DOHH2 (cell line): ENCODE measurements around the gene PPFIA1.

Experiments
- H3F3A ChIP-seq: fragments of 200-600 bp; sonication (generic), shearing (Covaris generic); 2 replicates; pipeline ENCODE4 v1.6.0; 2016; ENCODE audit warnings: antibody characterized with exemption, mild to moderate bottlenecking; ENCODE audit not compliant: control insufficient read depth, insufficient read depth
- H3K27ac ChIP-seq: fragments of 200-600 bp; sonication (generic); 2 replicates; pipeline ENCODE4 v1.5.1; 2014; ENCODE audit warnings: low read depth, mild to moderate bottlenecking, low read length, moderate library complexity
- H3K27me3 ChIP-seq: fragments of 200-600 bp; sonication (generic); 2 replicates; pipeline ENCODE4 v1.6.1; 2014; ENCODE audit warnings: mild to moderate bottlenecking, low read length, mixed read lengths; ENCODE audit not compliant: control insufficient read depth
- H3K36me3 ChIP-seq: fragments of 200-600 bp; sonication (generic); 2 replicates; pipeline ENCODE4 v1.6.1; 2014; ENCODE audit warnings: mild to moderate bottlenecking, low read length, moderate library complexity, mixed read lengths; ENCODE audit not compliant: control insufficient read depth
- H3K4me1 ChIP-seq: fragments of 200-600 bp; sonication (generic); 2 replicates; pipeline ENCODE4 v1.6.1; 2014; ENCODE audit warnings: mild to moderate bottlenecking, low read length, mixed read lengths; ENCODE audit not compliant: control insufficient read depth
- H3K4me2 ChIP-seq: fragments of 200-600 bp; sonication (generic); 2 replicates; pipeline ENCODE4 v1.6.0; 2014; ENCODE audit warnings: mild to moderate bottlenecking, low read length, moderate library complexity
- H3K4me3 ChIP-seq: fragments of 200-600 bp; sonication (generic); 2 replicates; pipeline ENCODE4 v1.5.1; 2014; ENCODE audit warnings: mild to moderate bottlenecking, low read length, mixed read lengths
- H3K79me2 ChIP-seq: fragments of 200-600 bp; sonication (generic); 2 replicates; pipeline ENCODE4 v1.6.1; 2014; ENCODE audit warnings: mild to moderate bottlenecking, low read length, mixed read lengths; ENCODE audit not compliant: control insufficient read depth
- H3K9me2 ChIP-seq: fragments of 200-600 bp; sonication (generic); replicated peaks from 2 replicates; pipeline ENCODE4 v1.6.1; 2014; ENCODE audit warnings: mild to moderate bottlenecking, low read length, mixed read lengths; ENCODE audit not compliant: control insufficient read depth
- H3K9me3 ChIP-seq: fragments of 200-600 bp; sonication (generic); 2 replicates; pipeline ENCODE4 v1.6.1; 2014; ENCODE audit warnings: antibody characterized with exemption, low read length, mixed read lengths; ENCODE audit not compliant: control insufficient read depth, insufficient read depth
- H4K20me1 ChIP-seq: fragments of 200-600 bp; sonication (generic); 2 replicates; pipeline ENCODE4 v1.6.0; 2014; ENCODE audit warnings: low read depth, mild to moderate bottlenecking, antibody characterized with exemption, low read length, moderate library complexity; ENCODE audit not compliant: control insufficient read depth, insufficient read depth
- EZH2phosphoT487 ChIP-seq: fragments of 200-600 bp; sonication (generic); IDR thresholded peaks from 2 replicates; pipeline ENCODE4 v1.6.1; 2017; ENCODE audit warnings: borderline replicate concordance, mild to moderate bottlenecking, antibody characterized with exemption, low read length, moderate library complexity, mixed read lengths
- TF ChIP-seq, protein P1 (sequence below): fragments of 200-600 bp; sonication (generic); IDR thresholded peaks from one replicate; pipeline ENCODE4 v1.5.1; 2014; ENCODE audit warnings: antibody characterized with exemption, mild to moderate bottlenecking, low read depth, low read length; ENCODE audit not compliant: poor library complexity, severe bottlenecking

PPFIA1 gene

DNA sequence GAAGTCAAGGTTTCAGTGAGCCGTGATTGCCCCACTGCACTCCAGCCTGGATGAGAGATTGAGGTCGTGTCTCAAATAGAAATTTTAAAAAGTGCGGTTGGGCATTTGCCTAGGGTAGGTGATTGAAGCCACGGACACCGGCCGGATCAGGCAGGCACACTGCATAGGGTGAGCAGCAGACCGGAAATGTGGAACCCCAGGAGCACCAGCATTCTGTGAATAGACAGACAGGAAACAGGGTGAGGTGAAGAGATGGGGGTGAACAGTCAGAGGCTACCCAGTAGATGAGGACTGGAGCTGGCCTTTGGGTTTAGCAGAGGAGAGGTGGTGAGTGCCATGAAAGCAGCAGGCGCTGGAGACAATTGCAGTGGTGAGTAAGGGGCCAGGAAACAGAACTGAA is 43.5 kb downstream of the PPFIA1 start:
- Histone ChIP-seq H3K36me3 (peaks cover 3% of the 10 kb centered on the region; the same call in 1 of the 2 replicates), H3K27me3 (no peaks in the 10 kb centered on the region), H3K9me2 (no peaks in the 10 kb centered on the region), H3K4me3 (no peak overlapping the region), H3K4me1 (peaks cover 4% of the 10 kb centered on the region; the same call in 1 of the 2 replicates), H3K79me2 (peaks cover 5% of the 10 kb centered on the region; the same call in 1 of the 2 replicates), H3K27ac (no peak overlapping the region), H3F3A (no peaks in the 10 kb centered on the region), H3K9me3 (no peaks in the 10 kb centered on the region), H3K4me2 (no peak overlapping the region), H4K20me1 (no peaks in the 10 kb centered on the region)
- TF ChIP-seq EZH2phosphoT487, result no peak
- TF ChIP-seq, protein P1, sequence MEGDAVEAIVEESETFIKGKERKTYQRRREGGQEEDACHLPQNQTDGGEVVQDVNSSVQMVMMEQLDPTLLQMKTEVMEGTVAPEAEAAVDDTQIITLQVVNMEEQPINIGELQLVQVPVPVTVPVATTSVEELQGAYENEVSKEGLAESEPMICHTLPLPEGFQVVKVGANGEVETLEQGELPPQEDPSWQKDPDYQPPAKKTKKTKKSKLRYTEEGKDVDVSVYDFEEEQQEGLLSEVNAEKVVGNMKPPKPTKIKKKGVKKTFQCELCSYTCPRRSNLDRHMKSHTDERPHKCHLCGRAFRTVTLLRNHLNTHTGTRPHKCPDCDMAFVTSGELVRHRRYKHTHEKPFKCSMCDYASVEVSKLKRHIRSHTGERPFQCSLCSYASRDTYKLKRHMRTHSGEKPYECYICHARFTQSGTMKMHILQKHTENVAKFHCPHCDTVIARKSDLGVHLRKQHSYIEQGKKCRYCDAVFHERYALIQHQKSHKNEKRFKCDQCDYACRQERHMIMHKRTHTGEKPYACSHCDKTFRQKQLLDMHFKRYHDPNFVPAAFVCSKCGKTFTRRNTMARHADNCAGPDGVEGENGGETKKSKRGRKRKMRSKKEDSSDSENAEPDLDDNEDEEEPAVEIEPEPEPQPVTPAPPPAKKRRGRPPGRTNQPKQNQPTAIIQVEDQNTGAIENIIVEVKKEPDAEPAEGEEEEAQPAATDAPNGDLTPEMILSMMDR, result no peak

DNA sequence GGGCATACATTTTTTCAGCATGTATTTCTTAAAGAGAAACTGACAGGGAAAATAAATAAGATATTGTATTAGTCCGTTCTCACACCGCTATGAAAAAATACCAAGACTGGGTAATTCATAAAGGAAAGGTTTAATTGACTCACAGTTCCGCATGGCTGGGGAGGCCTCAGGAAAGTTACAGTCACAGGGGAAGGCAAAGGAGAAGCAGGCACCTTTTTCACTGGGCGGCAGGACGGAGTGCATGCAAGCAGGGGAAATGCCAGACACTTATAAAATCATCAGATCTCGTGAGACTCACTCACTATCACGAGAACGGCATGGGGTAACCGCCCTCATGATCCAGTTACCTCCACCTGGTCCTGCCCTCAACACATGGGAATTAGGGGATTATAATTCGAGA is 44.2 kb downstream of the PPFIA1 start:
- Histone ChIP-seq H3K4me1 (peaks cover 4% of the 10 kb centered on the region; the same call in 1 of the 2 replicates), H3K27me3 (no peaks in the 10 kb centered on the region), H3K4me3 (no peak overlapping the region), H3K9me2 (no peaks in the 10 kb centered on the region), H3K4me2 (no peak overlapping the region), H4K20me1 (no peaks in the 10 kb centered on the region), H3K79me2 (peaks cover 5% of the 10 kb centered on the region; the same call in 1 of the 2 replicates), H3K9me3 (no peaks in the 10 kb centered on the region), H3F3A (no peaks in the 10 kb centered on the region), H3K27ac (no peak overlapping the region), H3K36me3 (peaks cover 3% of the 10 kb centered on the region; the same call in 1 of the 2 replicates)
- no peak for TF ChIP-seq EZH2phosphoT487
- TF ChIP-seq, protein P1, result no peak

DNA sequence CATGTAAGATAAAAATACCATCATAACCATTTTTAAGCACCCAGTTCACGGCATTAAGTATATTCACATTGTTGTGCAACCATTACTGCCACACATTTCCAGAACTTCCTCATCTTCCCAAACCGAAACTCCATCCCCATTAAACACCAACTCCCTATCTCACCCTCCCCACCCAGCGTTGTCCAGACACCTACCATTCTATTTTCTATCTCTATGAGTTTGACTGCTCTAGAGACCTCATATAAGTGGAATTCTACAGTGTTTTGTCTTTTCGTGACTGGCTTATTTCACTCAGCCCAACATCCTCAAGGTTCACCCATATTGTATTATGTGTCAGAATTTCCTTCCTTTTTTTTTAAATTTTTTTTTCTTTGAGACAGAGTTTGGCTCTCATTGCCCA is 45.2 kb downstream of the PPFIA1 start:
- H3K4me2 ChIP-seq, result no peak overlapping the region
- no peaks in the 10 kb centered on the region for H3K9me3 ChIP-seq
- no peaks in the 10 kb centered on the region for H3F3A ChIP-seq
- TF ChIP-seq, protein P1, result no peak
- no peak for TF ChIP-seq EZH2phosphoT487
- peaks cover 5% of the 10 kb centered on the region; the same call in 1 of the 2 replicates for H3K36me3 ChIP-seq
- H3K27me3 ChIP-seq, result no peaks in the 10 kb centered on the region
- no peak overlapping the region for H3K4me3 ChIP-seq
- peaks cover 4% of the 10 kb centered on the region; the same call in 1 of the 2 replicates for H3K4me1 ChIP-seq
- peaks cover 5% of the 10 kb centered on the region; the same call in 1 of the 2 replicates for H3K79me2 ChIP-seq
- H3K27ac ChIP-seq, result no peak overlapping the region
- no peaks in the 10 kb centered on the region for H3K9me2 ChIP-seq
- H4K20me1 ChIP-seq, result no peaks in the 10 kb centered on the region
